ENCODE results near the gene PERM1.

DNA sequence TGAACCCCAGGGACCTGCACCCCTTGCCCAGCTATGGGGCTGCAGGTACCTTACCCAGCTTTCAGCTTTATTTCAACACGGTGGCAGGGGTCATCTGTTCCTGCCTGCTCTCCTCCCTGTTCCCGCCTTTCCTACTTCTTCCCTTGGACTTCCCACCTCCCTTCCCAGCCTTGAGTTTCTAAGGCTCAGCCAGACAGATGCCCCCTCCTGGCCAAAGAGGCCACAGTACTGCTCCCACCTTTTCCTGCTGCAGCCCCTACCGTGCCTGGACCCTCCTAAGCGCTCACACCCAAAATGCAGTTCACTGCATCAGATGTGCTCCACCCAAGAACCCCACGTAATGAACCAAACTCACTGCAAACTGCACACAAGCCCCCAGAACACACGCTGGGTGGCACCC lies 30.5 kb downstream of the PERM1 start:
- TF ChIP-seq EP300 (IDR thresholded peaks at IDR 0.05) = no peak
- no peak for TF ChIP-seq POLR2AphosphoS5 (IDR thresholded peaks at IDR 0.05)
- TF ChIP-seq POLR2A (IDR thresholded peaks at IDR 0.05; ENCODE audit: low read depth) = no peak
- TF ChIP-seq CTCF (IDR thresholded peaks at IDR 0.05) = no peak

Data from esophagus muscularis mucosa (tissue), 4 donors.